Astrocyte (in vitro differentiated cells and primary cell): ENCODE data around the gene OPCML. TPM values are rescaled to one million over a fixed set of nuclear protein-coding genes. Genes with fewer than 3 reads are reported as not detected.

Experiments
- DNase-seq: peaks from one replicate; pipeline ENCODE4 v3.0.0-alpha.2; 2010; ENCODE audit warnings: low read depth
- FAIRE-seq: peaks from 2 replicates; lab custom pipeline; 2011; peaks lifted over from hg19 to GRCh38; lab: Jason Lieb, UNC
- H2AFZ ChIP-seq: 2 replicates; pipeline ENCODE4 v1.6.0; 2012; ENCODE audit warnings: low read depth, low read length, inconsistent platforms
- H3K27ac ChIP-seq: 2 replicates; pipeline ENCODE4 v1.5.1; 2011; ENCODE audit warnings: low read depth, low read length, inconsistent platforms
- H3K27me3 ChIP-seq: 2 replicates; pipeline ENCODE4 v1.6.0; 2011; ENCODE audit warnings: low read length, inconsistent platforms; ENCODE audit not compliant: insufficient read depth
- H3K36me3 ChIP-seq: 2 replicates; pipeline ENCODE4 v1.5.1; 2011; ENCODE audit warnings: low read length, inconsistent platforms; ENCODE audit not compliant: insufficient read depth
- H3K4me1 ChIP-seq: 2 replicates; pipeline ENCODE4 v1.5.1; 2011; ENCODE audit warnings: low read length, inconsistent platforms; ENCODE audit not compliant: insufficient read depth
- H3K4me2 ChIP-seq: 2 replicates; pipeline ENCODE4 v1.6.0; 2012; ENCODE audit warnings: low read length, inconsistent platforms
- H3K4me3 ChIP-seq: 2 replicates; pipeline ENCODE4 v1.5.1; 2011; ENCODE audit warnings: low read depth, mild to moderate bottlenecking, low read length, inconsistent platforms; ENCODE audit not compliant: insufficient read depth
- H3K79me2 ChIP-seq: 2 replicates; pipeline ENCODE4 v1.6.0; 2012; ENCODE audit warnings: mild to moderate bottlenecking, low read length, inconsistent platforms; ENCODE audit not compliant: insufficient read depth
- H3K9ac ChIP-seq: 2 replicates; pipeline ENCODE4 v1.6.0; 2012; ENCODE audit warnings: mild to moderate bottlenecking, low read length, inconsistent platforms
- H3K9me3 ChIP-seq: 2 replicates; pipeline ENCODE4 v1.5.1; 2012; ENCODE audit warnings: low read depth, mild to moderate bottlenecking, low read length, inconsistent platforms; ENCODE audit not compliant: insufficient read depth
- H4K20me1 ChIP-seq: 2 replicates; pipeline ENCODE4 v1.6.0; 2012; ENCODE audit warnings: low read length, inconsistent platforms; ENCODE audit not compliant: insufficient read depth
- H3K27ac Mint-ChIP-seq: one replicate; pipeline ENCODE4 v1.8.0; 2021; ENCODE audit warnings: mild to moderate bottlenecking, mixed read lengths; ENCODE audit not compliant: unreplicated experiment
- H3K27me3 Mint-ChIP-seq: one replicate; pipeline ENCODE4 v1.8.0; 2021; ENCODE audit warnings: low read depth, mixed read lengths; ENCODE audit not compliant: unreplicated experiment
- H3K36me3 Mint-ChIP-seq: one replicate; pipeline ENCODE4 v1.8.0; 2021; ENCODE audit warnings: low read depth, mixed read lengths; ENCODE audit not compliant: unreplicated experiment
- H3K4me1 Mint-ChIP-seq: one replicate; pipeline ENCODE4 v1.8.0; 2021; ENCODE audit warnings: low read depth, mixed read lengths; ENCODE audit not compliant: unreplicated experiment
- H3K4me3 Mint-ChIP-seq: one replicate; pipeline ENCODE4 v1.8.0; 2021; ENCODE audit warnings: mild to moderate bottlenecking, moderate library complexity, mixed read lengths; ENCODE audit not compliant: unreplicated experiment
- H3K9me3 Mint-ChIP-seq: one replicate; pipeline ENCODE4 v1.8.0; 2021; ENCODE audit warnings: mild to moderate bottlenecking, mixed read lengths; ENCODE audit not compliant: unreplicated experiment
- EZH2 ChIP-seq: IDR thresholded peaks from 2 replicates; pipeline ENCODE4 v1.6.1; 2012; ENCODE audit warnings: mild to moderate bottlenecking, low read length, inconsistent platforms; ENCODE audit not compliant: insufficient read depth
- total RNA-seq: library from RNA; stranded (reverse); gene quantifications from 2 replicates; pipeline ENCODE4 v1.2.1, GENCODE V29; 2021
- TF ChIP-seq, protein P1 (sequence below): IDR thresholded peaks from 2 replicates; pipeline ENCODE4 v1.5.1; 2011; ENCODE audit warnings: low read depth, mild to moderate bottlenecking, inconsistent platforms, low read length, moderate library complexity; ENCODE audit not compliant: insufficient read depth

Gene OPCML
- total RNA-seq, 1 donor from 2014 or later = 7.9 TPM

DNA sequence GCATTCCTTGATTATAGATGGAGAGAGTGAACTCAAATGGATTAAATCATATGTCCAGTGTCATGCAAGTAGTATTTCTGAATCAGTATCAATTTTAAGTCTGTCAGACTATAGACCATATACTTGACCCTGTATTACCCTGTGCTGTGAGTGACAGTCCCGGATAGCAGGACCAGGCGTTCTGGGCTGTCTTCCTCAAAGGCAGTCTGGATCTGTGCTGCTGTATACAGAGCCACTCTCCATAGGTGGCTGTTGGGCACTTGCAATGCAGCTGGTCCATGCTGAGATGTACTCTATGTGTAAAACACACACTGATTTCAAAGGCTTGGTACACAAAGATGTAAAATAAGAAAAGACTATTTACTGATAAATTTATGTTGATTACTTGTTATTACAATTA, 294.3 kb downstream of the OPCML start:
- Histone ChIP-seq H4K20me1 (no peaks in the 10 kb centered on the region), H3K4me1 (no peaks in the 10 kb centered on the region), H3K36me3 (no peaks in the 10 kb centered on the region), H3K27me3 (no peaks in the 10 kb centered on the region), H3K27ac (no peak overlapping the region), H2AFZ (no peak overlapping the region), H3K9ac (no peak overlapping the region), H3K9me3 (peaks cover 1% of the 10 kb centered on the region), H3K4me3 (no peak overlapping the region), H3K79me2 (no peaks in the 10 kb centered on the region), H3K4me2 (no peak overlapping the region)
- TF ChIP-seq, protein P1, sequence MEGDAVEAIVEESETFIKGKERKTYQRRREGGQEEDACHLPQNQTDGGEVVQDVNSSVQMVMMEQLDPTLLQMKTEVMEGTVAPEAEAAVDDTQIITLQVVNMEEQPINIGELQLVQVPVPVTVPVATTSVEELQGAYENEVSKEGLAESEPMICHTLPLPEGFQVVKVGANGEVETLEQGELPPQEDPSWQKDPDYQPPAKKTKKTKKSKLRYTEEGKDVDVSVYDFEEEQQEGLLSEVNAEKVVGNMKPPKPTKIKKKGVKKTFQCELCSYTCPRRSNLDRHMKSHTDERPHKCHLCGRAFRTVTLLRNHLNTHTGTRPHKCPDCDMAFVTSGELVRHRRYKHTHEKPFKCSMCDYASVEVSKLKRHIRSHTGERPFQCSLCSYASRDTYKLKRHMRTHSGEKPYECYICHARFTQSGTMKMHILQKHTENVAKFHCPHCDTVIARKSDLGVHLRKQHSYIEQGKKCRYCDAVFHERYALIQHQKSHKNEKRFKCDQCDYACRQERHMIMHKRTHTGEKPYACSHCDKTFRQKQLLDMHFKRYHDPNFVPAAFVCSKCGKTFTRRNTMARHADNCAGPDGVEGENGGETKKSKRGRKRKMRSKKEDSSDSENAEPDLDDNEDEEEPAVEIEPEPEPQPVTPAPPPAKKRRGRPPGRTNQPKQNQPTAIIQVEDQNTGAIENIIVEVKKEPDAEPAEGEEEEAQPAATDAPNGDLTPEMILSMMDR = no peak
- no peak for TF ChIP-seq EZH2
- H3K27ac Mint-ChIP-seq = no peak overlapping the region
- FAIRE-seq (no peak), DNase-seq (no peak)
- H3K4me1 Mint-ChIP-seq = peaks cover 2% of the 10 kb centered on the region
- H3K9me3 Mint-ChIP-seq = peaks cover 4% of the 10 kb centered on the region
- no peak overlapping the region for H3K4me3 Mint-ChIP-seq
- H3K36me3 Mint-ChIP-seq = no peaks in the 10 kb centered on the region
- H3K27me3 Mint-ChIP-seq = peaks cover 11% of the 10 kb centered on the region

DNA sequence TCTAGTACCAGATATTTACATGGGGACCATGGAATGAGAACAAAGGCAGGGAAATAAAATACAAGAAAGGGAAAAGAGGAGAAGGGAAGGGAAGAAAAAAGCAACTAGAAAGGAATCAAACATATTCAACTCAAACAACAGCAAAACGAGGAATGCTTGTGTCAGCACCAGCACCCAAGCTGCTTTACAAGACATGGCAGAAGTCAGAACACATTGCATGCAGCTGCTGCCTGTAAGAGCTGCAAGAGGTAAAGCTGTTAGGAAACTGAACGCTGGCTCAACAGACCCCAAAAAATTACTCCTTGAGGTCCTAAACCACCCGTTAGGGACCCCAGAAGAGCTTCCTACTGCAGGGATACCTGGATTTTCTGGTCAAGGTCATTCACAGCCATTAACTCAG, 296.9 kb downstream of the OPCML start:
- Histone ChIP-seq H3K36me3 (no peaks in the 10 kb centered on the region), H3K4me1 (no peaks in the 10 kb centered on the region), H3K9me3 (peaks cover 3% of the 10 kb centered on the region), H3K27me3 (no peaks in the 10 kb centered on the region), H3K79me2 (no peaks in the 10 kb centered on the region), H4K20me1 (no peaks in the 10 kb centered on the region), H3K4me2 (no peak overlapping the region), H3K4me3 (no peak overlapping the region), H3K27ac (no peak overlapping the region), H2AFZ (no peak overlapping the region), H3K9ac (no peak overlapping the region)
- Mint-ChIP-seq H3K4me3 (no peak overlapping the region), H3K4me1 (peaks cover 2% of the 10 kb centered on the region), H3K9me3 (peaks cover 4% of the 10 kb centered on the region), H3K27me3 (peaks cover 20% of the 10 kb centered on the region), H3K27ac (no peak overlapping the region), H3K36me3 (no peaks in the 10 kb centered on the region)
- TF ChIP-seq, protein P1 = no peak
- DNase-seq (no peak), FAIRE-seq (no peak)

DNA sequence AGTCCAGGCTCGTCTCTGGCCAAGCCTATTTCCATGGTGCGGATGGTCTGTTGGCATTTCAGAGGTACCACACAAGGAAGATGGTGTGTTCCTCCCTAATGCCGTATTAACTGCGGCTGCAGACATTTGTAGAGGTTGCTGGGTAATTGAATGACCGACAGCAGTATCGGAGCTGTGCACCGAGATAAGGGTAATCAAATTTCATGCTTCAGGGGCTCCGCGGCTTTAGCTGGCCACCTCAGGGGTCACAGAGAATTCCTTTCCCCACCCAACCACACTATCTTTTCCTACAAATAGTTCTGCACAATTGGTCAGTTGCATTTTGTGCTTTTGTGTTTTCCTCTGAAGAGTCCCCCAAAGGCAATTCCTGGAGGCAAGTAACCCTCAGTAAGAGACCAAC, 297.4 kb downstream of the OPCML start:
- H3K9me3 ChIP-seq = peaks cover 3% of the 10 kb centered on the region
- H3K79me2 ChIP-seq = no peaks in the 10 kb centered on the region
- H3K9ac ChIP-seq = no peak overlapping the region
- no peak overlapping the region for H3K4me2 ChIP-seq
- no peak overlapping the region for H2AFZ ChIP-seq
- no peaks in the 10 kb centered on the region for H4K20me1 ChIP-seq
- Mint-ChIP-seq H3K27ac (no peak overlapping the region), H3K36me3 (no peaks in the 10 kb centered on the region), H3K4me1 (peaks cover 2% of the 10 kb centered on the region), H3K27me3 (peaks cover 20% of the 10 kb centered on the region), H3K4me3 (no peak overlapping the region), H3K9me3 (peaks cover 4% of the 10 kb centered on the region)
- TF ChIP-seq, protein P1 = no peak
- TF ChIP-seq EZH2 = no peak
- no peaks in the 10 kb centered on the region for H3K27me3 ChIP-seq
- no peaks in the 10 kb centered on the region for H3K4me1 ChIP-seq
- no peak overlapping the region for H3K27ac ChIP-seq
- no peak overlapping the region for H3K4me3 ChIP-seq
- H3K36me3 ChIP-seq = no peaks in the 10 kb centered on the region
- DNase-seq = no peak
- FAIRE-seq = no peak
